Stimulated activated CD8-positive, alpha-beta memory T cell treated with anti-CD3 and anti-CD28 coated beads, Interleukin-4, amount 100 ng/mL, for 4 hours (primary cell): ENCODE measurements around the gene CLIC5.

Experiments
- DNase-seq, 2 donors: peaks; one replicate each; pipeline ENCODE4 v3.0.0-alpha.2; 2020; ENCODE audit warnings: low read depth in 2 of 2, low spot score in 1 of 2

The CLIC5 gene

DNA sequence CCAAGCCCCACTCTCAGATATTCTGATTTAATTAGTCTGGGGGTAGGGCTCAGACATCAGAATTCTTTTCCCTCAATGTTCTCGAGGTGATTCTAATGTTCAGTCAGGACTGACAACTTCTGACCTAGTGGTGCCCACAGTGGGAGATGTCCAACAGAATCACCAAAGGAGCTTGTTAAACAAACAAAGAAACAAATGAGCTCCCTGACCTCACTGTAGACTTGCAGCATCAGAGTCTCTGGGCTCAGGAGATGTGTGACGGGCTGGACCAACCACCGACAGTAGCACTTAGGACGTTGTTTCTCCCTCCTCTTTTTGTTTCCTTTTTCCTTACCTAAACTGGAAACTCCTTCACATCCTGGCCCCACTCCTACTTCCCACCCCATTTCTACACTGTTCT is 49.3 kb downstream of the CLIC5 start:
- DNase-seq: no peak

DNA sequence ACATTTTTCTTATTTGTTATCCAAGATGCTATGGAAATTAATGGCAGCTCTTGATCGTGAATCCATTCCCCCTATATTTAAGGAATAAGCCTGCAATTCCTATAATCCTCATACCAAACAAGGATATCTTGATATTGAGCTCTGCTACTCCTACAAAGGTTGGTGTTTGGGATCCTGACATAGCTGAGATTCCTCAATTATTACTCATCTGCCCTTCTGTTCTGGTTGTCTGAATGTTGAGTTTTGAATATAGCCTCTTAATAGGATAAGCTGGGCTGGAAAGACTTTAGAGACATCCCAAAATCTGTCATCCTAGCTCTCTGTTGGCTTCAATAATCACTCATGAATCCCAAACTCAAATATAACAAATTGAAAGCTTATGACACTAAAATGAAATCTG is 49.9 kb downstream of the CLIC5 start:
- DNase-seq: no peak

DNA sequence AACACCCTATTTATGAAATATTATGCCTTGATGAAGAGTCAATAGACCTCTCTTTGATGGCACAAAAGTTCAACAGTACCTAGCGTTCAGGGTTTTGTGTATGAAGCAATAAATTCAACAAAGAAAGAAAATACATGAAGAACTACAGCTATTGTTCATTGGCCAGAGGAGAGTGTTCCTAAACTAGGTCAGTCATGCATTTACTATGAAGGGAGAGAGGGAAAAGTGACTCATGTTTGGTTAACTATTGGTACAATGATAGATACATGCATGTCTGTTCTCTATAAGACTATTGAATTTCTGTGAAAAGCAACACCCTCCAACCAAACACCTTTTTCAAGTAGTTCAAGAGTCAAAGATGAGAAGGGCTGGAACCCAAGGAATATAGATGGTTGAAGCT is 50.7 kb downstream of the CLIC5 start:
- no peak for DNase-seq

DNA sequence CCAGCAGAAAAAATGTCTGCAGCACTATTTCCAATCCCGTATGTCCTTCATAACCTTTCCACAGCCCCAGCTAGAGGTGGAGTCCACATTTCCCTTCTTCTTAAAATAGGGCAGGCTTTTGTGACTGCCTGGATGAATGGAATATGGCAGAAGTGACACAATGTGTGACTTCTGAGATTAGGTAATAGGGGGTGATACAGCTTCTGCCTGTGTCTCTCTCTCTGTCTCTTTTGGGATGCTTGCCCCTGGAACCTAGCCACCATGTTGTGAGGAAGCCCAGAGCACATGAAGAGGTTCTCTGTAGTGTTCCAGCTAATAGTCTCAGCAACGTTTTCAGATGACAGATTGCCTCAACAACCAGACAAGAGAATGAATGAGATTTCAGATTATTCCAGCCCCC is 51.4 kb downstream of the CLIC5 start:
- DNase-seq: no peak

DNA sequence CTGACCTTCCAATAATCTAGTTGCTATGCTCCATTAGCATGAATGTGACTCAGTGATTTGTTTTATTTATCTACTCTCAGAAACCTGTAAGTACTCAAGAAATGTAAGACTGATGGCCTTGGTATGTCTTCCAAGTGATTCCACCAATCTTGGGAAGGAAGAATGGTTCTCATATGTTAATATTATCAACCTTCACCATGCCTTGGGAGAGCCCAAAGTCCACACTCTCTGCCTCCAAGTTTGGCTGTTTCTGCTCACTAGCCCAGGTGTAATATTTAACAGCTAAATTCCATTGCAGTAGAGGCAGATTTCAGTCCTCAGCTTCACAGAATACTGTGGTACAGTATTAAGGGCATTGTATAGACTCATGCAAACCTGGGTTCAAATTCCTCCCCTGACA is 51.8 kb downstream of the CLIC5 start:
- DNase-seq: no peak

DNA sequence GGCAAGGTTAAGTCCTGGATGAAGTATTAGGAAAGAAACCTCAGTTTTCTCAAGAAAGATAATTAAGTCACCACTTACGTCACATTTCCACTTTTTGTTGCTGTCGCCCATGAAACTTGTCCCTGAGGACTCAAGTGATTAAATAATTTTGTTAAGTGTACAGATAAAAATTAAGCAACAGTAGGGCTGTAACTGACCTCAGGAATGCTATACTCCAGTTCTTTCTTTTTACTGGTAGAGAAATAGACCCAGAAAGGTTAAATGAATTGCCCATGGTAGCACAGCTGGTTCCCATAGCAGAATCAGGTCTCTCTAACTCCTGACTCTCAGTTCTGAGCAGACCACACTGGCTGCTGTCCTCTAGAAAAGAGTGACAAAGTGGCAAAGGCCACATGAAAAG is 54.5 kb downstream of the CLIC5 start:
- no peak for DNase-seq

DNA sequence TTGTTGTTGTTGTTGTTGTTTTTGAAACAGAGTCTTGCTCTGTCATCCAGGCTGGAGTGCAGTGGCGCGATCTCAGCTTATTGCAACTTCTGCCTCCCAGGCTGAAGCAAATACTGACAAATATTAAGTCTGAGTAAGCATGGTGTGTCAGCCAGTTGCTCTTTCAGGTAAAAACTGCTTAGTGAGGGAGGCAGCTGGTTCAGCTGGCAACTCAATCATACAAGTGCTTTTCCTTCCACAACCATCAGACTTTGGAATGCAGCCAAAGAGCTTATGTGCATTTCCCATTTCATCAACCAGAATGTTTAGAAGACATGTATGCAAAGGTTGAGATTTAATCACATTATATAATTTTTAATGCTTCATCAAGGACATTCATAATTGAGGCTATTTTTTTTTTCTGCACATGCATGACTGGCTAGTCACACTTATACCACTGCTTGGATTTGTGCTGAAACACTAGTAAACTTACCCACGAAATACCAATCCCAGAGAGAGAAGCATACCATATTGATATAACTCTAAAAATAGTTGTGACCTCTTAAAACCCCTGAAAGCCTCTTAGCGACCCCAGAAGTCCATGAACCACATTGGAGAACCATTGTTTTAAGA is 56.0 kb downstream of the CLIC5 start:
- no peak for DNase-seq

DNA sequence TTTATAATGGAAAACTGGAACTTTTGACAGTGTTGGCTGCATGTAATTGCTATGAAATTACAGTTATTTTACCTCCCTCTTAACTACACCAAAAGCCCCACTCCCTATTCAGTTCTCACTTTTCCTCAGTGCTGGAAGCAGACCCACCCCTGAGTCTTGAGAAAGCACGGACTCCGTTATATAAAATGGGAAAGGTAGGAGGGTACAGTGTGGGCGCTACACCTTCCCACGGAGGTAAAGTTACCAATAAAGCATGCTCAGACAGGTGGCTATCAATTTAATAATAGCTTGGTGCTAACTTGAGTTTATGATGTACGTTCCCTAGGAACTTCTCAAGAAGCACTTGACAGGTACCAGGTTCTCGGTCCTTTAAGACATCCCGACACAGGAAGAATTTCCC is 59.0 kb downstream of the CLIC5 start:
- no peak for DNase-seq

DNA sequence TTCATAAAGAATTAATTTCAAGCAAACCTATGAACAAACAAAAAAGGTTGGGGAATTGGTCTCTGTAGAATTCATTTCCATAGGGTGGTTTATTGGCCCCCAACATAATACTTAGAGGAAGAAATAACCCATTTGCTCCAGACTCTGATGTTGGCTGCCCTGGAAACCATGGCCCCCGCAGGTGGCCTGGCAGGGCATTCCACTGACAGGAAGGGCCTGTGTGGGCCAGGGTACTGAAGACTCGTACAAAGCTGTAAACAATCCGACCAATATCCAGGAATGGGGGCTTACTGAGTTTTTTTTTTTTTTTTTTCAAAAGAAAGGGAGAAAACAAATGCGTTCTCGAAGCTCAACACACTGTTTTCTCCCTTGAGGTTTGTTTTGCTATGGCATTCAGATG is 59.5 kb downstream of the CLIC5 start:
- no peak for DNase-seq

DNA sequence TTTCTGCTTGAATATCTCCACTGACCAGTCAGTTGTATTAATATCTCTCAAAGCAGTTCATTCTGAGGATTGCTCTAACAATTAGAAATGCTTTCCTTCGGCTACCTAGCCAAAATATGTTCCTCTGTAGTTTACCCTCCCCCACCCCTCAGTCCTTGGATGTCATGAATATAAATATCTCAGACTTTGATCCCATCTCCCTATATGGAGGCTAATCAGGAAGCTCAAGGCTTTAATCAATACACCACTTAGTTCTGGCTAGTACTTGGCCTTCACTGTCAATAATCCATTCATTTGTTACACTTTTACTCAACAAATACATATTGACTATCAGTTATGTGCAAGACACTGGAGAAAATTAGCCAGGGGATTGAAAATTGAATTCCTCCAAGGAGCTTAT is 60.1 kb downstream of the CLIC5 start:
- no peak for DNase-seq

DNA sequence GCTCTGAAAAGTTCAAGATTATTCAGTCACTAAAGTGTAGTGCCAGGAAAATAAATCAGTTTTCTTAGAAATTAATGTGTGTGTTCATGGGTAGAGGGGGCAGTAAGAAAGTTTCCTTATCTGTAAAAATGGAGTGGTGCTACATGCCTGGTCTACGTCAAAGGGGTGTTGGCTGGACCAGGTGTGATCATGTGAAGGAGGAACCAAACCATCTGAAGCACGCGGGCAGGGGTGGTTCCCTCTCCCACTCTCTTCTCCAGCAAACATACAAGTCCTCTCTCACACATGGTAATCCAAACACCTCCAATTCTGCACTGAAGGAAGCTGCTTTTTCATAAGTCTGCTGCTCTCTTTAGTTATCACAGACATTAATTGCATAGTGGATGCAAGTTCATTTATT is 63.1 kb downstream of the CLIC5 start:
- DNase-seq: no peak

DNA sequence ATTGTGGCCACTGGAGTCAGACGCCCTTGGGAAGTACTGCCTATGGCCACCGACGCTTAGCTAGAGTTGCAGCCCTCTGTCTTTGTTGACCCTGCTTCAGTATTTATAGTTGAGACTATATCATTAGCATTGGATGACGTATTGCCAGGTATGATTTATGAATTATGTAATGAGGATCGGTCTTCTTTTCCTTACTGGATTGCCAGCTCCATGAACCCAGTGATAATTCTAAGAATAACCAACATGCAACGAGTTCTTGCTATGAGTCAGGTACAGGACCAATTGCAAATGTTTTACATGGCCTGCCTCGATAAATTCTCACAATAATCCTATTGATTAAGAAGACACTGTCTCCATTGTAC is 63.5 kb downstream of the CLIC5 start:
- no peak for DNase-seq

DNA sequence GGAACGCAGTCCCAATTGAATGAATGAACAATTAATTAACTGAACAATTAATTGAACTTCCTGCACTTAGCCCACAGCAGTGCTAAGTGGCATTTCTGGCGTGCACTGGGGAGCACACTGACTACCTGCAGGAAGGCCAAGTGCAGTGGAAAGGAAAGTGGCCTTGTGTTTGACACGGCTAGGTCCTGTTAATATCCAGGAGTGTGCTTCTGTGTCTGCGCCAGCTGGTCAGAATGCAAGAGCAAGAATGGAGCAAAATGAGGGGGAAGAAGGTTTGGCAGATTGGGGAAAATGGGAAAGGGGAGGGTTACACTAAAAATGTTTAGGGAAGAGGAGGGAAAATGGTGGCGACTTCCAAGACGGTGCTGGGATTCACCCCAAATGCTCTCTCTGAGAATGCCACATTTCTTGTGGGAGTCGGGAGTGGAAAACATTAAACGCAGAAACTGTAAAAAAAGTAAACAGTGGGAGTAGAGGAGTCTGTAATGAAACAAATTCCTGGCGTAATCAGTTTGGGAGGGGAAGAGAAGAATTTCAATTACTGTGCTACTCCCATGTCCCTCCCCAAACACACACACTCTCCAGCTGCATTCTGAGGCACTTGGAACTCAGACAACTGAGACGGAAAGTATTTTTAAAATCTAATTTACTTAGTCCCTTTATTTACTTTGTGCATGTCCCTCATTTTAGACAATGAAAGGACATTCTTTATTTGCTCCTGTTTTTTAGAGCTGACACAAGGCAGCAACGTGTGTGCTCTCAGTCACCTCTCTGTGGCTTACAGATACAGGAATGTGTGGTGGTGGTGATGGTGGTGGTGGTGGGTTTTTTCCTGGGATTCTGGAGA is 64.1 kb downstream of the CLIC5 start:
- no peak for DNase-seq

DNA sequence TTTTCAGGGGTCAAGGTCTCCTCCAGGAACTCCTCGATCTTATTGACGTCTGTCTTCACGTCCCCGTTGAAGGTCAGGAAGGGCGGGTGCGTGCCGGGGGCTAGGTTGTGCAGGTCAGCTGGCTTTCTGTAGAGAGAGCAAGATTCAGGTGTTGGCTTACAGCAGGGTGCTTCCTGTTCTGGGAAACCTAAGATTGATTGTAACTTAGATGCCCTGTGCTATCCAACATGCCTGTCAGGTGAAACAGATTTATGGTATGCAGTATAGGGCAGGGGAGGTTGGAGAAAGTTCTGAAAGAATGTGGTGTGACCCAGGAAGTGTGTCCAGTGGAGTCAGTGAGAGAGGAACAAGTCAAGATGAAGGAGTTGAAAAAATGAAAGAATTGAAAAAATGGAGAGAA is 66.4 kb downstream of the CLIC5 start:
- DNase-seq: no peak

DNA sequence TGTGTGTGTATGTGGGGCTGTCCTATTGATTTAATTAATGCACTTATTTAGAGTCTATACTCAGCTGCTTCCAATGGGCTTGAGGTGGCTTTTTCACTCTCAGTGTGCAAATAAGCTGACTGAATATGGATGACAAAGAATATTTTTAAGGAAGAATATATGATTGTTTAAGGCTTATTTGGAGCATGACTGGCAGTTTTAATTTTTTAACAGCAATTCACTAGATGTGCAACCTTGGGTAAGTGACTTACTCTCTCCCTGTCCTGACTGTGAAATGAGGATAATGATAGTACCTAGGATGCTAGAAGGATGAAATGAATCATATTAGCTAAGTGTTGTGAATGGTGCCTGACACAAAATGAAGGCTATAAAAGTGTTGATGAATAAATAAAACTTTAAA is 67.9 kb downstream of the CLIC5 start:
- no peak for DNase-seq

DNA sequence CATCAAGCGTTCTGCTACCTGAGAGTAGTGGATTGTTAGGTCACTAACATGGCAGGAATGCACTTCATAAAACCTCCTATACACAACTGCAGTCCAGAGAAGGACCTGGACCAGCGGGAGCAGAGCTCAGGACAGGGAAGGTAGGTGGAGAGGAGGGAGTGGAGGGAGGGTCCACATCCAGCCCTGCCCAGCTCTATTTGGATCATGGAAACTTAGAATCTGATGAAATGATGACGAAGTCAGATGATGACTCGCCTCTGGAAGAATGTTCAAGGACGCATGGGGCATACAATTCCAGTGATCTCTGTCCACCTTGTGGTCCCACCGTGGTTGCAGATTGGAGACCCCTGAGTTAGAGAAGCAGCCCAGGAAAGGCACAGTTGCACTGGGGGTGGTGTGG is 68.8 kb downstream of the CLIC5 start:
- no peak for DNase-seq

DNA sequence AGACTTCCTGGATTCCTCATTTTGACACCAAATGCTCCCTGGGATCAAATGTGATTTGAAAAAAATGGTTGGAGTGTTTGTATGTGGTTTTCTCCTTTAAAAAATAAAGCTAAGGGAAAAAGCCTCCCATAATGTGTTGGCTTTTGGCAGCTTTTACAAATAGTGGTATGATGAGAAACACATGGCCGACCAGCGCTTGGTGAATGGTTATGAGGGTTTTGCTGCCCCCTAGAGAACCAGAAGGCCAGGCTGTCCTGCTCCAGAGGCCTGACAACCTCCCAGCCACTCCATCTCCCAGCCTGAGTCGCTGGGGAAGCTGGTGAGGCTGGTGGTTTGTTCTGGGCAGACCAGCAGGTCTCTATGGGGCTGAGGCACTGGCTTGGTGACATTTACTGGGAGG is 69.3 kb downstream of the CLIC5 start:
- no peak for DNase-seq

DNA sequence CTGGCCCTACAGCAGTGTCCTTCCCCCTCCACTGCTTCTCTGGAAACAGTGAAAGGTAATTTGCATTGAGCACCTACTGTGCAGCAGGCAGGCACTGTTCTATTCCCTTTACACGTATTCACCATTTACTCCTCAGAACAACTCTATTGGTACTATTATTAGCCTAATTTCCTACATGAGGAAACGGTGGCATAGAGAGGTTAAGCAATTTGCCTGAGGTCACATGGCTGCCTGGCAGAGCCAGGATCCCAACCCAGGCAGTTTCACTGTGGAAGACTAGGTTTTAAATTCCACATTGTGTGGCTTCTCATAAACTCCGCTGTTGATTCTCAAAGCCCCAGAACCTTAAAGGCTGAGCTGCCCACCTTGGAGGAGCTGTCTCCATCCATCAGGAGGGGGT is 72.7 kb downstream of the CLIC5 start:
- no peak for DNase-seq

DNA sequence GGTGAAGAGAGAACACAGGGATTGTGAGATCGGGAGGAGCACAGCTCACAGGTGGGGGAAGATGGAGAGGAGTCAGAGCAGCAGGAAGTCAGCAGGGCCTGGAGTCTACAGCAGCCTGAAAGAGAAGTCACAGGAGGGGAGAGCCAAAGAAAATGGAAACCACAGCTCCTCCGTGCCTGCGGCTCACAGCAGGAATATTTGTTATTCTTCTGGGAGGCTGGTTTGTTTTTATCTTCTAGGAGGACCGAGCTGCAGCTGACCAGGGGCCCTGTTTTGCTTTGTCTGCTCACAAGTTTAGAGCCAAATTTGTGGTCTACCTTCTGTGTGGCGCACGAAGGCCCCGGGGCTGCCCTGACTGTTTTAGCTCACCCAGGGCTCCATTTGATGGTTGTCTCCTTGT is 81.8 kb downstream of the CLIC5 start:
- DNase-seq: no peak

DNA sequence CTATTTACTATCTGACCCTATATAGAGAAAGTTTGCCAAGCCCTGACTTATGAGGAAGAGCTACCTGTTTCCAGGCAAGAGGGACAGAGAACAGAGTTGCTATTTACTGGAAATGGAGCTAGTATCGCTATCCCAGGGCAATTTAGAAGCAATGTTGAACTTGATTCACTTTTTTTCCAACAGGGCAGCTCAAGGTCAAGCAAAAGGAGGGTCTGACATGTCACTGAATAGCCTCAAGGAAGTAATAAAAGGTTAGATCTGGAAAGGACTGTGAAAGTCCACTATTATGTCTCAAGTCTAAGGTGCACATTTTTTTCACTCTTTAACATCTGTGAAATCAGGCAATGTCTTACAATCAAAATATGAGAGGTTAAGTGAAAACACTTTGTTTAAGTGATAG is 84.4 kb downstream of the CLIC5 start:
- no peak for DNase-seq

DNA sequence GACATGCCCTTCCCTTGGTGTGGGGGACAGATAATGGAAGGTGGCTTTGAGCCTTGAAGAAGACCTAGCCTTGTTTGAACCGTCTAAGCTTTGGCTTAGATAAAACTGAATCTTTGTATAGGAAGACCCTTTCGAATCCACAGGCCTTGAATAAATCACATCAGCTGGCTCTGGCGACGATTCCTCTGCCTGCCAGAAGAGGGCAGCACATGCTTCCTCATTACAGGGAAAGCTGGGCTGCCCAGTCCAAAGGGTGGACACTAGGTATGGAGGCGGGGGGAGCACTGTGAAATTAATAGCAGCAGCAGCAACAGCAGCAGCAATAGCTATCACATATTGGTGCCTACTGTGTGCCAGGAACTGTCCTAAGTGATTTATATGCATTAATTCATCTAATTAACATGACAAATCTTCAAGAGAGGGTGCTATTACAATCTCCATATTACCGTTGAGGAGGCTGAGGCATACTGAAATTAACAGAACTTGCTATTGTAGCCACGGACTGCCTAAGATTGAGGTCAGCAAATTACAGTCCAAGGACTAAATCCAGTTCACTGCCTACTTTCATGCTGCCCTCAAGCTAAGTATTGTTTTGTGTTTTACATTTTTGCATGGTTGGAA is 85.1 kb downstream of the CLIC5 start:
- DNase-seq: peak in 1 of 2 donors; percentile 31
